ENCODE data around the gene HMBS. TPM values are rescaled to one million over a fixed set of nuclear protein-coding genes. Genes with fewer than 3 reads are reported as not detected.

HMBS gene
- total RNA-seq: 17.4 and 21.3 TPM in 2 replicates

DNA sequence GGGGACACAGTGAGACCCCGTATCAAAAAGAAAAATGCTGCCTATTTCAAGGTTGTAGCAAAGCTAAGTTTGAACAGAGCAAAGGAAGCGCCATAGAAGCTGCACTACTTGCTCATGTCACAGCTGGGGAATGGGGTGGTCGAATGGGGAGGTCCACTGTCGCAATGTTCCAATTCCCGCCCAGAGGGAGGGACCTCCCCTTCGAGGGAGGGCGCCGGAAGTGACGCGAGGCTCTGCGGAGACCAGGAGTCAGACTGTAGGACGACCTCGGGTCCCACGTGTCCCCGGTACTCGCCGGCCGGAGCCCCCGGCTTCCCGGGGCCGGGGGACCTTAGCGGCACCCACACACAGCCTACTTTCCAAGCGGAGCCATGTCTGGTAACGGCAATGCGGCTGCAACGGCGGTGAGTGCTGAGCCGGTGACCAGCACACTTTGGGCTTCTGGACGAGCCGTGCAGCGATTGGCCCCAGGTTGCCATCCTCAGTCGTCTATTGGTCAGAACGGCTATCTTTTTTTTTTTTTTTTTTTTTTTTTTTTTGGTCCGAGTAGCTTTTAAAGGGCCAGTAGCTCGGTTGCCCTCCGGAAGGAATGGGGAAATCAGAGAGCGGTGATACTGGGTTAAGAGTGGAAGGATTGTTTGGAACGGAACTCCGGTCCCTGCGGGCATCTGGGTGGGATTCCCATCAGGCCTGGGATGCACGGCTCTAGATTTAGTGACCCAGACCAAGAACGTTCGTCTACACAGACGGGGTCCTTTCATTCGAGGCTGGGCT lies at the start of gene HMBS:
Gene HMBS, plus strand, starts transcription at position 219 of the 774 bp plus-strand sequence. Its CDS starts 153 bp downstream, at position 372.

DNA sequence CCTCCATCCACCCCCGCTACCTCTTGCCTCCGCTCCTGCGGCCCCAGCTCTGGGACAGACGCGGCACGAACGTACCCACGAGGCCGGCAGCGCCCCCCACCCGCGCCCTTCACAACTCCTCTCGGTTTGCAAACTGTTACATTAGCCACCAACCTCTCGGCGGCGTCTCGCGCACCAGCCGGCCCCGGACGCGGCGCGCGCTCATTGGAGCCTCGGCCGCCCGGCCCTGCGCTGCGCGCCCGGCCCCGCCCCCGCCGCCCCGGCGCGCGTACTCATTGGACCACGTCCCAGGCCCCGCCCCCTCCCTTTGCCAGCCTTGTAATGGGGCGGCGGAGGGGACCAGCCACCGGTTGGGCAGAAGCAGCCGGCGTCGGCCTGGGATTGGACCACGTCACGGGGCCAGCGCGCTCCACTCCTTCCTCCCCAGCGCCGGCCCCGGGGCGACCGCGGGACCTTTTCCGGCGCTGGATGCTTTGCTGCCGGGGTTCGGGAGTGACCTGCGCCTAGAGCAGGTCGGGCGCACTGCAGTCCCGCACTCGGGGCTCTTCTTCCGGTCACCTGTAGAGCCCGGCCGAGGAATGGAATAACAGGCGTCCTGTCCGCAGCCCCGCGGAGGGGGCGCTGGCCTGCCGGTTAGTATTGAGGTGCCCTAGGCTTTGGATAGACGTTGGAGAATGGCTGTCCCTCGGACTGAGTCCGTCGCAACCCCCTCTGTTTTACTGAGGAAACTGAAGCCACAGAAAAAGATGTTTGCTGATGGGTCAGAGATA lies 27.5 kb upstream of the HMBS start, which contains the start of gene HYOU1:
Gene HYOU1, minus strand, starts transcription at position 206 of the 770 bp plus-strand sequence. CDS start 1,045 bp downstream, outside the sequence.

DNA sequence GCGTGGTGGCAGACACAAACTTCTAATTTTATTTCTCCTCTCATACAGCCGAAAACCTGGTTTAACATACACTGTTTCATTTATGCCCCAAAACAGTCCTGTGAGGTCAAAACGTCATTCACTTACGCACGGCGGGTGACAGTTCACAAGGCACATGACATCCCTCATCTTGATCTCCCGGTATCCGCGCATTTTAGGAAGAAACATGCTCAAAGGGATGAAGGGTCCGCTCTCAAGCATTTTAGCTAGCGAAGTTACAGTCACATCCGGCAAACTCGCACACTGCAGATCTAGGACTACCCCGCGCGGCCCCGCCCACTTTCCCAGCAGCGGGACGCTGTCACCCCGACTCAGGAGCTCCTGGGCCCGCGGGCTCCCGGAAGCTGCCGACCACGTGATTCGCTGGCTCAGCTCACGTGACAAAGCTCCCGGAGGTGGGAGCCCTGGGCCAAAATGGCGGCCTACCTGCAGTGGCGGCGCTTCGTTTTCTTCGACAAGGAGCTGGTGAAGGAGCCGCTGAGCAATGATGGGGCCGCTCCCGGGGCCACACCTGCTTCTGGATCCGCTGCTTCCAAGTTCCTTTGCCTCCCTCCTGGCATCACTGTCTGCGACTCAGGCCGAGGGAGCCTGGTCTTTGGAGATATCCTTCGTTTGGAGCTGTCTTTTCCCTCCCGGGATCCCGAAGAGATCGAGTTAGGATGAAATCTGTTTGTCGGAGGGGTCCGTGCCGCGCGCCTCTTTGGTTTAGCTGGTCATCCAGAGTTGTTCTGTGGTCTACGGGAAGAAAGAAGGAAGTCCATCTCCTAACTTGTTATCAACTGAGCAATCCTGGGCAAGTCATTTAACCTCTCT lies 17.1 kb upstream of the HMBS start, which contains the start of gene VPS11:
Gene VPS11, plus strand, starts transcription at position 448 of the 852 bp plus-strand sequence. Its CDS starts 6 bp downstream, at position 454.

DNA sequence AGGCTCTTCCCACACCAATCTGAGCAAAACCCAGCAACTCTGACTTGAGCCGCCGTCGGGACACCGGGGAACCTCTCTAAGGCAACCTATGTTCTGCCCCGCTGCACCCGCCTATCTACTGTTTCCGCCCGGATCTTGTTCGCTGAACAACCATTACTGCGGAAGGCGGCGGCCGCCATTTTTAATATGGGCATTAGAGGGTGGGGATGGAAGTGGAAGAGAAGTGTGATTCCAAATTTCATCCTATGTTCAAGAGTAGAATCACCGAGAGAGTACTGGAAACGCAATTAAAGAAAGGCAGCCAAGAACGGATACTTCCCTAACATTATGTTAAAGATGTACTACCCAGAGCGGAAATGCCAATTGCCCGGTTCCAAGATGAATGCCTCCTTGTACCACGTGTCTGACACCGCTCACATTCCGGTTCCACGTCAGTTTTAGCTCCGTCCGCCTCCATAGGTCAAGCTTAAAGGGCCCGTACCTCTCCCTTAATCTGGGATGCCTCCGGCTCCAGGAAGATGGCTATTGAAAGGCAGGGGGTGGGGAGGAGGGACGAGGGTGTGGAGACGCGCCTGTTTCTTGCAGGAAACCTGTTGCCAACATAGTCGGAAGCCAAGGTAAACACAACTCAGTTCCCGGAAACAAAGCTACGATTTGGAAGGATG lies 17.2 kb downstream of the HMBS start, which contains the start of gene DPAGT1:
Gene DPAGT1, minus strand, starts transcription at position 95 of the 665 bp plus-strand sequence. CDS start 198 bp downstream, outside the sequence.

DNA sequence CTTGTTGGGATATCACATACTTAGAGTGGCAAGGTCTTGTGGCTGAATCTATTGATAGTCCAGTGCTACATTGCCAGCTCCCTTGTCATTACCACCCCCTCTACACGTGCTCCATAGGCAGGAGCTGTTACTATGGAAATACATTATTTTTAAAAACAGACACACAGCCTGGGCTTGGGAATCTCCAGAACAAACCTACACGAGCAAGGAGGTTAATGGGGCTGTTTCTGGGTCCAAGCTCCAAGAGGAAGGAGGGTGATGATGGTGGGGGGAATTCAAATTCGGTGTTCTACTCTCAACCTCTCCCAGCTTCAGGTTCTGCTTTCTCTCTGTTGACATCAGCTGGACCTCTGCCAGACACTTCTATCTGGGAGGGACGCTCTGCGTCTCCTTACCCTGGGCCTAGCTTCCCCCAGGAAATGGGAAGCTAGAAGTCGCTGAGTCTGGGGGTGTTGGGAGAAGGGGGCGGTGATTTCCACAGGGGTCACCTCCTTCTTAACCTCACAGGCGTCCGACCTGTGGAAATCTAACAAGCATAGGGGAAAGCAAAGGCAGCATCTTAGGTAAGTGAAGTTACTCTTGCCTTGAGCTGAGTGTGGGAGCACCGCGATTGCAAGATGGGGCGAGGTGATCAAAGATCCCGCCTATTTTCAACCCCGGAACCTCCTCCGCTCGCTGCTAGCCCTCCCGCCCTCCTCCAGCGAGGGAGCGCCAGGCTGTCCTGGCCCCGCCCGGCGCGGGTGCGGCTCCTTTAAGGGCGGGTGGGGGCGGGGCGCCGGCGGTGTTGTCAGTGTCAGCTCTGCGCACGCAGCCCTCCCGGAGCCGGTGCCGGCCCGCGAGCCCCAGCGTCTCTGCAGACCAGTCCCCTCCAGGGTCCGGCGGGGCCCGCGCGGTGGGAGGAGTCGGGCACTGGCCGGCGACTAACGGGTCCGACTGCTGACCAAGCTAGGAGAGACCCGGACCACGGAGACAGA lies 22.2 kb downstream of the HMBS start, which contains the start of gene C2CD2L:
Gene C2CD2L, plus strand, starts transcription at position 781 of the 974 bp plus-strand sequence. CDS start 398 bp downstream, outside the sequence.

DNA sequence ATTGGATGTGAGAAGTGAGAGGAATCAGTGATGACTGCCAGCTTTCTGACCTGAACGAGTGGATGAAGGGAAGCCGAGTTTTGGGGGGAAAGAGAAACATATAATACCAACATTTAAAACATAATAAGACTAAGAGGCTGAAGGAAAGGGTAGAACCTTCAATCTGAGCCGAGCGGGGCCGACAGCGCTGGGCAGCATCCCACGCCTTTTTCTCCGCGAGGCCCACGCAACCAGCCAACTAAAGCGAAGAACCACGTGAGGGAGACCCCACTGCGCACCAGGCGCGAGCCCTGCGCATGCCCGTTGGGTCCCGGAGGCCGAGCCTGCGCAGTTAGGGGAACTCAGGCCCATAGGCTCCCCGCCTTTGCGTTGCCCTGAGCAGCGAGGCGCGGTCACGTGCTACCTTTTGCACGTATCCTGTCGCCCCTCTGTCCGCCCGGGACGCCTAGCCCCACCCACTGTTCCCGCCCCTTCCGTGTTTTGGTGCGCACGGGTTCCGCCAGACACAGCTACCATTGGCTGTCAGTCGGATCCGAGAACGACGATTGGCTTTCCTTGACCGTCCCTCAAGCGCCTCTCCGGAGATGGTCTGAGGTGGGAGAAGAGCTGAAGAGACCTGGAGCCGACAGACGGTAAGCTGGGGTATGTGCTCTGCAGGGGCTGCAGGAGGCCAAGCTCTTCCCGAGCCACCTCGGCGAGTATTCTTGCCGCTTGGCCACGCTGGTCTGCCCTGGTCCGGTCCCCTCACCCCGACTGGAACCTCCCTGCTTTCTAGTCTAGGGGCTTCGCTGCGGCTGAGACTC lies 36.5 kb downstream of the HMBS start, which contains the start of gene HINFP:
Gene HINFP, plus strand, starts transcription at position 573 of the 803 bp plus-strand sequence. CDS start 5,365 bp downstream, outside the sequence.

Other genes starting within 250 kb of the HMBS start
- under 0.01 TPM in 1 of 2 replicates, not detected in the other for gene CXCR5, start 201.0 kb upstream of the HMBS start, total RNA-seq
- gene BCL9L, start 159.0 kb upstream of the HMBS start, total RNA-seq: 22.4 and 30.1 TPM in 2 replicates
- not detected in 2 replicates for gene UPK2, start 128.6 kb upstream of the HMBS start, total RNA-seq
- not detected in 2 replicates for gene FOXR1, start 113.1 kb upstream of the HMBS start, total RNA-seq
- gene CENATAC, start 86.7 kb upstream of the HMBS start, total RNA-seq: 10.7 and 13.5 TPM in 2 replicates
- 2,545 and 3,713 TPM in 2 replicates for gene RPS25, start 66.5 kb upstream of the HMBS start, total RNA-seq
- gene TRAPPC4, start 66.1 kb upstream of the HMBS start, total RNA-seq: 65.6 and 88.4 TPM in 2 replicates
- gene SLC37A4, start 54.0 kb upstream of the HMBS start, total RNA-seq: 16.4 and 19.3 TPM in 2 replicates
- 106 and 158 TPM in 2 replicates for gene HYOU1, start 27.7 kb upstream of the HMBS start, total RNA-seq
- 19.0 and 19.6 TPM in 2 replicates for gene VPS11, start 17.1 kb upstream of the HMBS start, total RNA-seq
- 20.2 and 27.5 TPM in 2 replicates for gene DPAGT1, start 17.0 kb downstream of the HMBS start, total RNA-seq
- gene C2CD2L, start 22.5 kb downstream of the HMBS start, total RNA-seq: 1.4 and 1.9 TPM in 2 replicates
- 13.0 and 27.5 TPM in 2 replicates for gene HINFP, start 36.7 kb downstream of the HMBS start, total RNA-seq
- gene ABCG4, start 64.2 kb downstream of the HMBS start, total RNA-seq: not detected in 2 replicates
- gene NLRX1, start 83.8 kb downstream of the HMBS start, total RNA-seq: 24.5 and 27.0 TPM in 2 replicates
- not detected in 2 replicates for gene NHERF4, start 100.6 kb downstream of the HMBS start, total RNA-seq
- 9.0 and 9.6 TPM in 2 replicates for gene CBL, start 121.5 kb downstream of the HMBS start, total RNA-seq
- gene MCAM, start 232.2 kb downstream of the HMBS start, total RNA-seq: 44.1 and 177 TPM in 2 replicates
- 3.1 and 4.9 TPM in 2 replicates for gene RNF26, start 249.6 kb downstream of the HMBS start, total RNA-seq